Ovary (tissue), 3 donors: ENCODE data around the gene KRT222.

Source experiments
- EP300 ChIP-seq: sonication (generic); formaldehyde crosslinking; IDR thresholded peaks from one replicate; pipeline ENCODE4 v1.6.1; 2017; ENCODE audit warnings: antibody characterized with exemption
- POLR2A ChIP-seq: fragments of 450-650 bp; IDR thresholded peaks from one replicate; pipeline ENCODE4 v1.6.1; 2017; ENCODE audit warnings: antibody characterized with exemption, mild to moderate bottlenecking, moderate library complexity
- TF ChIP-seq, protein P1 (sequence below), 3 donors: fragments of 450-650 bp in 2 of 3; fragments of 200-600 bp in 1 of 3; IDR thresholded peaks; one replicate each; pipeline versions ENCODE4 v1.5.1 to v1.8.0; 2016 to 2022; ENCODE audit warnings: antibody characterized with exemption in 3 of 3, mild to moderate bottlenecking in 1 of 3
- donor health status: DM: no; HTN: no; CAD: no.

DNA sequence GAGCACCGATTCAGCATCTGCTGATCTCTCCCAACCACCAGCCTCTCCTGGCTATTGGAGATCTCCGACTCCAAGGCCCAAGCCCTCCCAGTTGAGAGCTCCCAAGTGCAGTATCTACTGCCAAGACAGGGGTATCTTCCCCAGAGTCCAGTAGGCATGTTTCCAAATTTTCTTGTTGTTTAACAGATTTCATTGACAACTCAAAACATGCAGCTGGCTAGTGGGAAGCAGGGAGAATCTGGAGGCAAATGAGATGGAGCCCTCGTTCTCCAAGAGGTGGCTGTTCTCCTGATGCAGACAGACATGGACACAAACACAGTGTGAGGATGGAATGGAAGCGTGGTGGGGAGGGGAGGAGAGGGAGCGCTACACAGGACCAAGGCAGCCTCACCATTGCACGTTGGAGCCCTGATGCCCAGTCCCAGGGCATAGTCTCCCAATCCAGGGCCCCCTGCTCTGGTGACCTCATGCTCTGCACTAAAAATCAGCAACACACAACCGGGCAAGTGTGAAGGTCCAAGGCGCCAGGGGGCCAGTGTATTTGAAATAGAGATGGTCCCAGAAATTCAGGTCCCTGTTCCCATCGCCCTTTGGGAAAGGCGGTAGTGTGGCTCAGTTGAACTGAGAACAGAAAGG lies 49.0 kb downstream of the KRT222 start:
- no peak for TF ChIP-seq POLR2A
- TF ChIP-seq, protein P1, sequence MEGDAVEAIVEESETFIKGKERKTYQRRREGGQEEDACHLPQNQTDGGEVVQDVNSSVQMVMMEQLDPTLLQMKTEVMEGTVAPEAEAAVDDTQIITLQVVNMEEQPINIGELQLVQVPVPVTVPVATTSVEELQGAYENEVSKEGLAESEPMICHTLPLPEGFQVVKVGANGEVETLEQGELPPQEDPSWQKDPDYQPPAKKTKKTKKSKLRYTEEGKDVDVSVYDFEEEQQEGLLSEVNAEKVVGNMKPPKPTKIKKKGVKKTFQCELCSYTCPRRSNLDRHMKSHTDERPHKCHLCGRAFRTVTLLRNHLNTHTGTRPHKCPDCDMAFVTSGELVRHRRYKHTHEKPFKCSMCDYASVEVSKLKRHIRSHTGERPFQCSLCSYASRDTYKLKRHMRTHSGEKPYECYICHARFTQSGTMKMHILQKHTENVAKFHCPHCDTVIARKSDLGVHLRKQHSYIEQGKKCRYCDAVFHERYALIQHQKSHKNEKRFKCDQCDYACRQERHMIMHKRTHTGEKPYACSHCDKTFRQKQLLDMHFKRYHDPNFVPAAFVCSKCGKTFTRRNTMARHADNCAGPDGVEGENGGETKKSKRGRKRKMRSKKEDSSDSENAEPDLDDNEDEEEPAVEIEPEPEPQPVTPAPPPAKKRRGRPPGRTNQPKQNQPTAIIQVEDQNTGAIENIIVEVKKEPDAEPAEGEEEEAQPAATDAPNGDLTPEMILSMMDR (IDR thresholded peaks at IDR 0.05) = no peak
- no peak for TF ChIP-seq EP300
